Activated naive CD8-positive, alpha-beta T cell (primary cell): ENCODE measurements around the gene ZNF17.
"Not testable (repeated sequence)": the region's sequence is repeated elsewhere in the genome, so short reads cannot be mapped to it uniquely, and the experiment has no call there.

ENCODE experiments used
- H3K27ac Mint-ChIP-seq: one replicate; pipeline ENCODE4 v1.8.0; 2021; ENCODE audit warnings: mixed read lengths
- H3K27me3 Mint-ChIP-seq: one replicate; pipeline ENCODE4 v1.8.0; 2021; ENCODE audit warnings: mixed read lengths
- H3K36me3 Mint-ChIP-seq: one replicate; pipeline ENCODE4 v1.8.0; 2021; ENCODE audit warnings: mixed read lengths
- H3K4me1 Mint-ChIP-seq: one replicate; pipeline ENCODE4 v1.8.0; 2021; ENCODE audit warnings: low read depth, mixed read lengths
- H3K4me3 Mint-ChIP-seq: one replicate; pipeline ENCODE4 v1.8.0; 2021; ENCODE audit warnings: mild to moderate bottlenecking, mixed read lengths
- H3K9me3 Mint-ChIP-seq: one replicate; pipeline ENCODE4 v1.8.0; 2021; ENCODE audit warnings: low read depth, mixed read lengths

The ZNF17 gene

DNA sequence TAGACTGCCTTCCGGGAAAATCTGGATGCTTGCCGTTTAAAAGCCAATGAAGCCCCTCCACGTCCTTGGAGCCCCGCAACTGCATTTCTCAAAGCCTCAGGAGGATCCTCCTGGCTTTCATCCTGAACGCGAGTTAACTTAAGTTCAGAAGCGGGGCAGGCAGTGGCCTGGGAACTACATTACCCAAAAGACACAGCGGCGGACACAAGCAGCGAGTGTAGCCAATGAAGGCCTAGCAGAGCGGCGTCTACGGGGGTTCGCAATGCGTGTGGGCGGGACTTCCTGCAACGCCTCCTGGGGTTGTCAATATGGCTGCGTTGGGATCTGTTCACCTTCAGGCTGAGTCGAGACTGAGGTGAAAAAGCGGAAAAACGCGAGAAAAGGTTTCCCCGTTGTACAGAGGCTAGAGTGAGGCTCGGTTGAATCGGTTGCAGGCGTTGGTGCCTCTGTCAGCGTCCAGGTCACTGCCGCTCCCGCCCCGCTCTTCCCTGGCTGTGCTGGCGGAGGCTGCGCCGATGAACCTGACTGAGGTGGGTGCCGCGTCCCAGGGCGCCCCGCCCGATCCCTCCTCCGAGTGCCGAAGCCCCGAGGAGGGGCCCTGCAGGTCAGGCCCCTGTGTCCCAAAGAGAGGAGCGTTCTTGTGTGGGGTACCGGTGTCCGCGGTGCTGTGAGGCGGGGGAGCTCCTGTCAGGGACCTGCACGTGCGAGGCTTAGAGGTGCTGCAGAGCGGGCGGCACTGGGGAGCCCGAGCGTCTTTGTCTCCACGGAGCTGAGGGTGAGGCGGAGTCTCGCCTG is at the start of gene ZNF17:
ZNF17 (plus strand) TSS at position 285 of the 795 bp plus-strand sequence. CDS start 2,455 bp downstream, outside the sequence.
- Mint-ChIP-seq H3K9me3 (peaks cover 10% of the 10 kb centered on the region), H3K27ac (peak within 1 kb of the TSS; percentile 89), H3K36me3 (peaks cover 17% of the 10 kb centered on the region), H3K27me3 (no peaks in the 10 kb centered on the region), H3K4me3 (peak within 1 kb of the TSS; percentile 94), H3K4me1 (peaks cover 32% of the 10 kb centered on the region)

DNA sequence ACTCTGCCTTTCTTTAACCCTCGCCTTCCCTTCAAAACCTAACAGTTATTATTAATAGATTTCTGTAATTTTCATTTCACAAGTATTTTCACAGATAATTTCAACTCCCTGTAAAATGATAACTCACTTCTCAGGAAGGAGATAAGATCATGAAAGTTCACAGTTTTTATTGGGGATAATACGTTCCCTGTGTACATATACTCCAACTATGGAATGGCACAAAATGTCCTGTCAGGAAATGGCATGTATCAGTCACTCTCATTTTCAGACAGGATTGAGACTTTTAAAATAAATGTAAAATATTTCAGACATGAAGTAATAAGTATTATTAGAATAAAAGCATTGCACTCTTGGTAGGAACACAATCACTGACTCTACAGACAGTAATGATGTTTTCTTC is 48.5 kb upstream of the ZNF17 start:
- H3K27ac Mint-ChIP-seq: no peak overlapping the region

DNA sequence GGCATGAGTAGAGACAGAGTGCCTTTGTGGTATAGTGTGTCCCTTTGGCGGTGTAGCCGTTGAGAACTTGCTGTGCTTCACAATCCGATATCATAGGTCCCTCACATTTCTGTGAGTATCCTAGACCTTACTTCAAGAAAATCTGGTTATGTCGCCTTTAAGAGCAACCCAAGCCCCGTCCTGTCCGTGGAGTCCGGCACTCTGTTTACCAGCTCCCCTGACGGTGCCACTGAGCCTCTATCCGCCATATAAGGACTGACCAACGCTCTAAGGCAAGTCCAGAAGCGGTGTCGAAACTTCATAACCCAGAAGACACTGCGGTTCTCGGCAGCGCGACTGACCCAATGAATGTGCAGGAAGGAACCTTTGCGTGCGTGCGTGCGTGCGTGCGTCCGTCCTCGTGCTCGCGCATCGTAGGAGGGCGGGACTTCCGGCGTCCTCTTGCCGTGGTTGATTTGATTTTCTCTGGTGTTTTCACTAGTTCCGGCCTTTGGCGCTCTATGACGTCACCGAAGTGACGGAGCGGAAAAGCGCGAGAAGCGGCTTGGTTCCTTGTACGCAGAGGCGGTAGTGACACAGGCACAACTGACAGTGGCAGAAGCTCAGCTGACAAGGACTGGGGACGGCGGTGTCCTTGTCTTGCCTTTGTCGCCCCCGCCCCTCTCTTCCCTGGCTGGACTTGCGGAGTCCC is 47.8 kb upstream of the ZNF17 start, which contains the start of the genes TRAPPC2B and ZNF547:
TRAPPC2B (plus strand) TSS at position 555 of the 691 bp plus-strand sequence. CDS start 1,283 bp downstream, outside the sequence.
ZNF547 (plus strand) TSS at position 555 of the 691 bp plus-strand sequence. CDS start 5,005 bp downstream, outside the sequence.
- peak within 1 kb of the TSS; percentile 93 for H3K4me3 Mint-ChIP-seq
- peak within 1 kb of the TSS; percentile 94 for H3K27ac Mint-ChIP-seq
- H3K36me3 Mint-ChIP-seq: peaks cover 30% of the 10 kb centered on the region
- H3K9me3 Mint-ChIP-seq: peaks cover 8% of the 10 kb centered on the region
- H3K4me1 Mint-ChIP-seq: peaks cover 15% of the 10 kb centered on the region
- no peaks in the 10 kb centered on the region for H3K27me3 Mint-ChIP-seq

More for the DNA sequence above, 48.5 kb upstream of the ZNF17 start:
- H3K27me3 Mint-ChIP-seq: no peaks in the 10 kb centered on the region
- H3K4me1 Mint-ChIP-seq: peaks cover 15% of the 10 kb centered on the region
- H3K4me3 Mint-ChIP-seq: peak overlapping the region; percentile 93
- peaks cover 33% of the 10 kb centered on the region for H3K36me3 Mint-ChIP-seq
- peaks cover 8% of the 10 kb centered on the region for H3K9me3 Mint-ChIP-seq

DNA sequence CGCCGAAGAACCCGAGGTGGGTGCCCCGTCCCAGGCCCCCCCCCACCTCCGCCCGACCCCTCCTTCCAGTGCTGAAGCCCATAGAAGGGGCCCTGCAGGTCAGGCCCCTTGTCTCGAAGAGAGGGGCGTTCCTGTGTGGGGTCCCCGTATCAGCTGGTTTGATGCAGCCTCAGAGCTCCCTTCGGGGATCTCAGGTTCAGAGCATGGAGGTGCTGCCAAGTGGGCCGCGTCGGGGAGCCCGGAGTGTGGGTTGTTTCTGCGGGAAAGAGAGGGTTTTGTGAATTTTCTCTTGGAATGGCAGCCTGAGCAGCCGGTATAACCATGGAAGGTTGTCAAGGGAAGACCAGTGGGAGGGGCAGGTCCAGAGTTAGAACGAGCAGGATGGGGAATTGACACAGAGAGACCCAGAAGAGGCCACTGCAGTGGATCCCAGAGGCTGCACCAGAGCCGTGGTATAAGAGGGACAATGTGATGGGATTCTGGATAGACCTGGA is 47.2 kb upstream of the ZNF17 start:
- peak overlapping the region; percentile 93 for H3K4me3 Mint-ChIP-seq
- peaks cover 15% of the 10 kb centered on the region for H3K4me1 Mint-ChIP-seq
- no peaks in the 10 kb centered on the region for H3K27me3 Mint-ChIP-seq
- H3K9me3 Mint-ChIP-seq: peaks cover 11% of the 10 kb centered on the region
- peaks cover 29% of the 10 kb centered on the region for H3K36me3 Mint-ChIP-seq
- H3K27ac Mint-ChIP-seq: peak overlapping the region; percentile 94

DNA sequence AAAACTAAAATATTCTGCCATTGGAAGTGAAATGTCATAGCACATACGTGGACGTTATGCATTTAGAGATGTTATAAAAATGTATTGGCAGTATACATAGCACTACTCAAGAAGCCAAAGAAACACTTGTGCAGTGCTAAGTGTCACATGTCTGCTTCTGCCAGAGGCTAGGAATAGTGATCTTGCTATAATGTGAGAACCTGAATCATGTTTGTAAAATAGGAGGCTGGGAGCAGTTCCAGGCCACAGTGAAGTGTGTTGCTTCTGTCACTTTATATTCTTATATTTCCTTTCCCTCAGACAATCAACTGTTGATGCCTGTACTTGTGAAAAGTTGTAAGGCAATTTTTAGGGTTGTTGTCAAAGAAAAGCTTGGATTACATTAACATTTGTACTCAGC is 44.2 kb upstream of the ZNF17 start:
- Mint-ChIP-seq H3K27ac (no peak overlapping the region), H3K36me3 (peaks cover 37% of the 10 kb centered on the region), H3K4me1 (peaks cover 15% of the 10 kb centered on the region), H3K27me3 (no peaks in the 10 kb centered on the region), H3K4me3 (no peak overlapping the region), H3K9me3 (peaks cover 8% of the 10 kb centered on the region)

DNA sequence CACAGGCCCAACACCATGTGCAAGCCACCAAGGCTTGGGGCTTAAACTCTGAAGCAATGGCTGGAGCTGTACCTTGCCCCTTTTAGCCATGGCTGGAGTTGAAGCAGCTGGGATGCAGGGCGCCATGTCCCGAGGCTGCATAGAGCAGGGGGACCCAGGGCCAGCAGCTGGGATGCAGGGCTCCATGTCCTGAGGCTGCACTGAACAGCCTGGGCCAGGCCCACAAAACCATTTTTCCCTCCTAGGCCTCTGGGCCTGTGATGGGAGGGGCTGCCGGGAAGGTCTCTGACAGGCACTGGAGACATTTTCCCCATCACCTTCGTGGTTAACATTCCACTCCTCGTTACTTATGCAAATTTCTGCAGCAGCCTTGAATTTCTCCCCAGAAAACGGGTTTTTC is 36.8 kb upstream of the ZNF17 start:
- peaks cover 66% of the 10 kb centered on the region for H3K36me3 Mint-ChIP-seq
- no peak overlapping the region for H3K4me3 Mint-ChIP-seq
- H3K27ac Mint-ChIP-seq: no peak overlapping the region
- H3K27me3 Mint-ChIP-seq: no peaks in the 10 kb centered on the region
- peaks cover 20% of the 10 kb centered on the region for H3K9me3 Mint-ChIP-seq
- no peaks in the 10 kb centered on the region for H3K4me1 Mint-ChIP-seq

DNA sequence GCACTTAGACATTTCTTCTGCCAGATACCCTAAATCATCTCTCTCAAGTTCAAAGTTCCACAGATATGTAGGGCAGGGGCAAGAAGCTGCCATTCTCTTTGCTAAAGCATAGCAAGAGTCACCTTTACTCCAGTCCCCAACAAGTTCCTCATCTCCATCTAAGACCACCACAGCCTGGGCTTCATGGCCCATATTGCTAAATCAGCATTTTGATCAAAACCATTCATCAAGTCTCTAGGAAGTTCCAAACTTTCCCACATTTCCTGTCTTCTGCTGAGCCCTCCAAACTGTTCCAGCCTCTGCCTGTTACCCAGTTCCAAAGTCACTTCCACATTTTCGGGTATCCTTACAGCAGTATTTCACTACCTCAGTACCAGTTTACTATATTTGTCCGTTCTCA is 36.3 kb upstream of the ZNF17 start:
- not testable (repeated sequence) for H3K27me3 Mint-ChIP-seq, H3K4me3 Mint-ChIP-seq, H3K27ac Mint-ChIP-seq, H3K4me1 Mint-ChIP-seq
- Mint-ChIP-seq H3K9me3 (peaks cover 25% of the 10 kb centered on the region), H3K36me3 (peaks cover 66% of the 10 kb centered on the region)

DNA sequence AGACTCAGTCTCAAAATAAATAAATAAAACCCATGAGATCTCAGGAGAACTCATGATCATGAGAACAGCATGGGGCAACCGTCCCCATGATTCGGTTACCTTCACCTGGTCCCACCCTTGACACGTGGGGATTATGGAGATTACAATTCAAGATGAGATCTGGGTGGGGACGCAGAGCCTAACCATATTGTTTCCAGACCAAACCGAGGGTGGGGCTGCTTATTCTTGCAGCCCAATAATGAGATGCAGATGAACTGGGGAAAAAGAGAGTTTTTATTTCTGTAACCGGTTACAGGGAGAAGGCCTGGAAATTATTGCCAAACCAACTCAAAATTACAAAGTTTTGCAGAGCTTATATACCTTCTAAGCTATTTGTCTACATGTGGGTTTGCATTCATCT is 34.8 kb upstream of the ZNF17 start:
- Mint-ChIP-seq H3K4me1 (no peaks in the 10 kb centered on the region), H3K27ac (no peak overlapping the region), H3K36me3 (peaks cover 67% of the 10 kb centered on the region), H3K9me3 (peaks cover 34% of the 10 kb centered on the region), H3K4me3 (no peak overlapping the region), H3K27me3 (no peaks in the 10 kb centered on the region)

DNA sequence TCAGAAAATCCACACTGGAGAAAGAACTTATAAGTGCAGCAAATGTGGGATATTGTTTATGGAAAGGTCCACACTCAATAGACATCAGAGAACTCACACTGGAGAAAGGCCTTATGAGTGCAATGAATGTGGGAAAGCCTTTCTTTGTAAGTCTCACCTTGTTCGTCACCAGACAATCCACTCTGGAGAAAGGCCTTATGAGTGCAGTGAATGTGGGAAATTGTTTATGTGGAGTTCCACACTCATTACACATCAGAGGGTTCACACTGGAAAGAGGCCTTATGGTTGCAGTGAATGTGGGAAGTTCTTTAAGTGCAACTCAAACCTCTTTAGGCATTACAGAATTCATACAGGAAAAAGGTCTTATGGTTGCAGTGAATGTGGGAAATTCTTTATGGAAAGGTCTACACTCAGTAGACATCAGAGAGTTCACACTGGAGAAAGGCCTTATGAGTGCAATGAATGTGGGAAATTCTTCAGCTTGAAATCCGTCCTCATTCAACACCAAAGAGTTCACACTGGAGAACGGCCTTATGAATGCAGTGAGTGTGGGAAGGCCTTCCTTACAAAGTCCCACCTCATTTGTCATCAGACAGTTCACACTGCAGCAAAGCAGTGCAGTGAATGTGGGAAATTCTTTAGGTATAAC is 33.3 kb upstream of the ZNF17 start:
- Mint-ChIP-seq H3K27ac (no peak overlapping the region), H3K9me3 (peaks cover 34% of the 10 kb centered on the region), H3K36me3 (peaks cover 53% of the 10 kb centered on the region), H3K4me1 (no peaks in the 10 kb centered on the region), H3K4me3 (no peak overlapping the region), H3K27me3 (no peaks in the 10 kb centered on the region)

DNA sequence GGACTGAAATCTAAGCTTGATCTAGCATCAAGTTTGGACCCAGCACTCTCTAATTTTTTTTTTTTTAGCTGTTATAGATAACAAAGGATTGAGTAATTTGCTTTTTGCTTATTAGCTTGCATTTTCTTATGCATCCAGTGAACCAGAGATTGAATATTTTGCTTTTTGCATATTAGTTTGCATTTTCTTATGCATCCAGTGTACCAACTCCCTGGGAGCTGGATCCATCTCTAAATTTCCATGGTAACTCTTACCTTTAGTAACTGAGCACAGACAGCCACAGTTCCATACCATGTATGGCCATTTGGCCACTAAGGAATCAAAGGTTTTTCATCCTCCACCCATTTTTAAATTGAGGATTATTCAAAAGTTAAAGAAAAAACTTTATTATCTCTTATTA is 30.0 kb upstream of the ZNF17 start:
- no peak overlapping the region for H3K27ac Mint-ChIP-seq
- H3K27me3 Mint-ChIP-seq: no peaks in the 10 kb centered on the region
- no peaks in the 10 kb centered on the region for H3K4me1 Mint-ChIP-seq
- H3K36me3 Mint-ChIP-seq: peaks cover 35% of the 10 kb centered on the region
- peaks cover 27% of the 10 kb centered on the region for H3K9me3 Mint-ChIP-seq
- no peak overlapping the region for H3K4me3 Mint-ChIP-seq

DNA sequence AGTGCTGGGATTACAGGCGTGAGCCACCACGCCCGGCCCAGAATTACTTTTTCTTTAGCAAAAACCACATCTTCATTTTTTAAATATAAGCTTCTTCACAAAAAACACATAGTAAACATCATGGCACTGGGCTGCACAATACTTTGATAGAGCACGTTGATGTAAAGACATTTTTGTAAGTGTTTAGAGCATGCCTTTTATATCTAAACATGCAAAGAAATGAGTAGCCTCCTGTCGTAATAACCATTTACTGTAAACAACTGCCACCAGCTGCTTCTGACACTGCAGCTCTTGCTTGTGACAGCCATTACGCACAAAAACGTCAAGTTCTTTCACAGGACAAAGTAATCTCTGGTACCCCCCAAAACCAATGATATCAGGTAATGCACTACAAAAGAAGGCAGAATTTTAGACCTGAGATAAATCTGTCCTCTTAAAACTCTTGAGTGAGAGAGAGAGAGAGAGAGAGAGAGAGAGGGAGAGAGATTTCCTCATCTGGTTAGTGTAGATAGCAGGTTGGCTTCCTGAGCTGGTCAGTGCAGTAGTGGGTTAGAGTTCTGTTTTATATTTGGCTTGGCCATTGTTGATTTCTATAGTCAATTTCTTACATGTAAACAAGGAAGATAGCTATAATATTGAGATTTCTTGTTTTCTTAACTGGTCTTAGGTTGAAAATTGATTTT is 28.0 kb upstream of the ZNF17 start:
- H3K27ac Mint-ChIP-seq: no peak overlapping the region
- no peaks in the 10 kb centered on the region for H3K27me3 Mint-ChIP-seq
- peaks cover 20% of the 10 kb centered on the region for H3K36me3 Mint-ChIP-seq
- H3K9me3 Mint-ChIP-seq: peaks cover 29% of the 10 kb centered on the region
- H3K4me3 Mint-ChIP-seq: no peak overlapping the region
- no peaks in the 10 kb centered on the region for H3K4me1 Mint-ChIP-seq

DNA sequence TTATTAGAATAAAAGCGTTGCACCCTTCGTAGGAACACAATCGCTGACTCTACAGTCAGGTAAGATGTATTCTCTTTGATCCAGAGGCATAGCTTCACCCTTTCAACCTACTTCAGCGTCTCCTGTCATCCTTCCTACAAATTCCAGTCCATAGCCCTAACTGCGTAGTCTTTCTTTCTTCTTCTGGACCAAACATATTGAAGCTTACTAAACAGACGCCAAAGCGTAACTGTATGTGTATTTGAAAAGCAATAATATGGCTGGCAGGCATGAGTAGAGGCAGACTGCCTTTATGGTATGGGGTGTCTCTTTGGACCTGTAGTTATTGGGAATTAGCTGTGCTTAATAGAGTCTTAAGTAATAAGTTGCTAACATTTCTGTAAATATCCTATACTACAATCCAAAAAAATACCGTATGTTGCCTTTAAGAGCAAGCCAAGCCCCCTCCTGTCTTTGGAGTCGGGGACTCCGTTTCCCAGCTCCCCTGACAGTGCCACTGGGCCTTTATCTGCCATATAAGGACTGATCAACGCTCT is 21.7 kb upstream of the ZNF17 start:
- peaks cover 22% of the 10 kb centered on the region for H3K9me3 Mint-ChIP-seq

DNA sequence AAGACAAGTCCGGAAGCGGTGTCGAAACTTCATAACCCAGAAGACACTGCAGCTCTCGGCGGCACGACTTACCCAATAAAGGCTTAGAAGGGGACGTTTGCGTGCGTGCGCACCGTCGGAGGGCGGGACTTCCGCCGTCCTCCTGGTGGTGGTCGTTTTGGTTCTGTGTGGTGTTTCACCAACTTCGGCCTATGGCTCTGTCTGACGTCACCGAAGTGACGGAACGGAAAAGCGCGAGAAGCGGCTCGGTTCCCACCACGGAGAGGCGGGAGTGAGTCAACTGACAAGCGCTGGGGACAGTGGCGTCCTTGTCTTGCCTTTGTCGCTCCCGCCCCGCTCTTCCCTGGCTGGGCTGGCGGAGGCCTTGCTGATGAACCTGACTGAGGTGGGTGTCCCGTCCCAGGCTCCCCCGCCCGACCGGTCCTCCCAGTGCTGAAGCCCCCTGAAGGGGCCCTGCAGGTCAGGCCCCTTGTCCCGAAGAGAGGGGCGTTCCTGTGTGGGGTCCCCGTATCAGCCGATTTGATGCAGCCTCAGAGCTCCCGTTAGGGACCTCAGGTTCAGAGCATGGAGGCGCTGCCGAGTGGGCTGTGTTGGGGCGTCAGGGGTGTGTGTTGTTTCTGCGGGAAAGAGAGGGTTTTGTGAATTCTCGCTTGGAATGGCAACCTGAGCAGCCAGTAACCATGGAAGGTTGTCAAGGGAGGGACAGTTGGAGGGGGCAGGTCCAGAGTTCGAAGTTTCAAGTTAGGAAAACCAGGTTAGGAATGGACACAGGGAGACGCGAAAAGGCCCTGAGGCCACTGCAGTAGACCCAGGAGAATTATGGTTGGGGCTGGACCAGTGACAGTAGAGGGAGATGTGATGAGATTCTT is 21.0 kb upstream of the ZNF17 start, which contains the start of gene ZNF548:
ZNF548 (plus strand) TSS at position 125 of the 869 bp plus-strand sequence; CDS start at position 371, 246 bp downstream.
- peak within 1 kb of the TSS; percentile 88 for H3K27ac Mint-ChIP-seq
- H3K27me3 Mint-ChIP-seq: no peaks in the 10 kb centered on the region
- H3K4me3 Mint-ChIP-seq: peak within 1 kb of the TSS; percentile 97
- peaks cover 28% of the 10 kb centered on the region for H3K9me3 Mint-ChIP-seq
- H3K4me1 Mint-ChIP-seq: peaks cover 32% of the 10 kb centered on the region
- H3K36me3 Mint-ChIP-seq: peaks cover 44% of the 10 kb centered on the region

More for the DNA sequence above, 21.7 kb upstream of the ZNF17 start:
- Mint-ChIP-seq H3K27ac (peak overlapping the region; percentile 88), H3K4me3 (peak overlapping the region; percentile 97), H3K4me1 (peaks cover 32% of the 10 kb centered on the region), H3K27me3 (no peaks in the 10 kb centered on the region), H3K36me3 (peaks cover 38% of the 10 kb centered on the region)
